ENCODE measurements around the gene ST3GAL3. TPM values are rescaled to one million over a fixed set of nuclear protein-coding genes. Genes with fewer than 3 reads are reported as not detected.
A peak's percentile ranks its signal among the peaks of the same experiment; 100 is the strongest.

Gene ST3GAL3
- total RNA-seq, 1 experiment from 2014 or later: 26.8 TPM

DNA sequence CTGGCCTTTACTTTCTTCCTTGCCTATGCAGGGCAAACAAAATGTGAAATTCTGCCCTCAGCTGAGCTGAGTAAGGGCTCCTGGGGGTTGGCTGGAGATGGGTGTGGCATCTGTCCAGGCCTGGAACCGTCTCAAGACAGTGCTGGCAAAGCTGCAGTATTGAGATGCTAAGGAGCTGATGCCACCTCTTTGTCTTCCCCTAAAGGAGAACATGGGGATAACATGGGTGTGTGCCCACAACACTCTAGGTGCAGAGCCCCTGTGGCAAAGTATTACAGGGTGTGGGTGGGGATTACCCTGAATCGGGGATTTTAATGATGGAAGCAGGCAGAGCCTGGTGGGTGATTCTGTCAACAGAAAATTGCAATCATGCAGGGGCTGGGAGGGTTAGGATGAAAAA lies 2.5 kb upstream of the ST3GAL3 start:
- TF ChIP-seq, protein P1, sequence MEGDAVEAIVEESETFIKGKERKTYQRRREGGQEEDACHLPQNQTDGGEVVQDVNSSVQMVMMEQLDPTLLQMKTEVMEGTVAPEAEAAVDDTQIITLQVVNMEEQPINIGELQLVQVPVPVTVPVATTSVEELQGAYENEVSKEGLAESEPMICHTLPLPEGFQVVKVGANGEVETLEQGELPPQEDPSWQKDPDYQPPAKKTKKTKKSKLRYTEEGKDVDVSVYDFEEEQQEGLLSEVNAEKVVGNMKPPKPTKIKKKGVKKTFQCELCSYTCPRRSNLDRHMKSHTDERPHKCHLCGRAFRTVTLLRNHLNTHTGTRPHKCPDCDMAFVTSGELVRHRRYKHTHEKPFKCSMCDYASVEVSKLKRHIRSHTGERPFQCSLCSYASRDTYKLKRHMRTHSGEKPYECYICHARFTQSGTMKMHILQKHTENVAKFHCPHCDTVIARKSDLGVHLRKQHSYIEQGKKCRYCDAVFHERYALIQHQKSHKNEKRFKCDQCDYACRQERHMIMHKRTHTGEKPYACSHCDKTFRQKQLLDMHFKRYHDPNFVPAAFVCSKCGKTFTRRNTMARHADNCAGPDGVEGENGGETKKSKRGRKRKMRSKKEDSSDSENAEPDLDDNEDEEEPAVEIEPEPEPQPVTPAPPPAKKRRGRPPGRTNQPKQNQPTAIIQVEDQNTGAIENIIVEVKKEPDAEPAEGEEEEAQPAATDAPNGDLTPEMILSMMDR (conservative IDR thresholded peaks at IDR 0.05; ENCODE audit: low read depth, low read length): peak; percentile 40
- TF ChIP-seq EZH2 (IDR thresholded peaks at IDR 0.05; ENCODE audit: borderline replicate concordance, low read depth, low read length, poor library complexity, severe bottlenecking): no peak
- Histone ChIP-seq H3K4me1 (ENCODE audit: insufficient read depth, low read length, poor library complexity, severe bottlenecking) (peaks cover 19% of the 10 kb centered on the region), H3K4me3 (ENCODE audit: low read depth, low read length, poor library complexity, severe bottlenecking) (no peak overlapping the region), H3K36me3 (ENCODE audit: insufficient read depth, low read length, poor library complexity, severe bottlenecking) (peaks cover 50% of the 10 kb centered on the region), H3K27ac (ENCODE audit: low read depth, low read length, poor library complexity, severe bottlenecking) (no peak overlapping the region), H3K9me3 (ENCODE audit: low read depth, low read length, poor library complexity, severe bottlenecking) (no peaks in the 10 kb centered on the region), H3K27me3 (replicated peaks; ENCODE audit: insufficient read depth, low read depth, low read length, poor library complexity) (no peaks in the 10 kb centered on the region)
- CTCF ChIA-PET: no interaction called here
- no TSS peak for BruUV-seq (replicated peaks)
- peak; percentile 67 for DNase-seq (ENCODE audit: low spot score)
- intact Hi-C loops (cut with micrococcal nuclease; ENCODE audit: unreplicated experiment): no loop called here
- POLR2A ChIA-PET (ENCODE audit: low non-redundant PET): no interaction called here

DNA sequence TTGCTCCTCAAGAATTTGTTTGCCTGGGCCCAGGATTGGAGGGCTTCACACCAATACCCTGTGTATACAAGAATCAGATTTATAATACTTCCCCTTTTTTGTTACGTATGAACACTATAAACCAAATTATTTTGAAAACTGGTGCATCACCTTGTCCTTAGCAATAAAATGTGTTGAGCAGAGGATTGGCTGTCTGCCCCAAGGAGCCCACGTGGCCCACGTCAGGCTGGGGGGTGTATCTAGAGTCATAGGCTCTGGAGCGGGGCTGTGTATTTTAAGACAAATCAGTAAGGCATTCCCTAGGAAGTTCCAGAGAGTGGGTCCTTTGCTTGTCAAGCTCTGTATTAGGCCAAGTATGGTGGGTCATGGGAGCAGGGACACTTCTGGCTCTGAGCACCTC lies 2.0 kb upstream of the ST3GAL3 start:
- no peaks in the 10 kb centered on the region for H3K9me3 ChIP-seq (ENCODE audit: low read depth, low read length, poor library complexity, severe bottlenecking)
- no TSS peak for BruUV-seq (replicated peaks)
- intact Hi-C loops (cut with micrococcal nuclease; ENCODE audit: unreplicated experiment): no loop called here
- DNase-seq (ENCODE audit: low spot score): no peak
- ChIA-PET CTCF (interaction anchor here (1.6 kb wide), 1 partner anchor 229 kb away, joined by 5 read pairs; no protein-coding TSS in a partner anchor), POLR2A (ENCODE audit: low non-redundant PET) (no interaction called here)
- no peak overlapping the region for H3K27ac ChIP-seq (ENCODE audit: low read depth, low read length, poor library complexity, severe bottlenecking)
- peaks cover 45% of the 10 kb centered on the region for H3K36me3 ChIP-seq (ENCODE audit: insufficient read depth, low read length, poor library complexity, severe bottlenecking)
- H3K4me1 ChIP-seq (ENCODE audit: insufficient read depth, low read length, poor library complexity, severe bottlenecking): peaks cover 19% of the 10 kb centered on the region
- no peak for TF ChIP-seq EZH2 (IDR thresholded peaks at IDR 0.05; ENCODE audit: borderline replicate concordance, low read depth, low read length, poor library complexity, severe bottlenecking)
- TF ChIP-seq, protein P1 (conservative IDR thresholded peaks at IDR 0.05; ENCODE audit: low read depth, low read length): no peak
- H3K27me3 ChIP-seq (replicated peaks; ENCODE audit: insufficient read depth, low read depth, low read length, poor library complexity): no peaks in the 10 kb centered on the region
- no peak overlapping the region for H3K4me3 ChIP-seq (ENCODE audit: low read depth, low read length, poor library complexity, severe bottlenecking)

DNA sequence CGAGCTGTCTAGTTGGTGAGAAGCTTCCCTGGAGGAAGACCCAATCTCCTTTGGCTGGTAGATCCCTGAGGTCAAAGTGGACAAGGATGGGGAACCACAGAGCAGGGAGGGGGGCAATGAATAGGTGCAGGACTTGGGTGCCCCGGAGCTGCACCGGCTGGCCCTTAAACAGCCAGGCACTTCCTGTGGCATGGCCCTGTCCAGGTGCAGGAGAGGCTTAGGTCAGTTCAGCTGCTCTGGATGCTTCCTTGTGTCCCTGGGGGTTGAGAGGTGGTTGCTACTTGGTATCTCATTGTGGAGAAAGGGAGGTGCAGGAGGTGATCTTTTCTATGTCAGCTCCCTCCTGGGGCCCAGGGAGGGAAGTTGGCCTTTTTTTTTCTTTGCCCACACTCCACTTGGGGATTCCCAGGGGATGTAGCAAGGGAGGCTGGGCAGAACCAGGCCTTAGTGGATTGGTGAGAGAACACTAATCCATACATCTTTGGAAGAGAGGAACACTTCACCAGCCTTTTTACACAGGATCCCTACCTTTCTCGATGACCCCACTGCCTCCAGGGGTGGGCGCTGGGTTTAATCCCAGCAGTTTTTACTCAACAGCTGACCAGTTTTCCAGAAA lies 1.2 kb upstream of the ST3GAL3 start:
- peak overlapping the region; percentile 94 for H3K27ac ChIP-seq (ENCODE audit: low read depth, low read length, poor library complexity, severe bottlenecking)
- CTCF ChIA-PET: interaction anchor here (0.6 to 1.6 kb wide), 3 partner anchors 16 to 229 kb away, joined by 3 to 5 read pairs (median 3); no protein-coding TSS in a partner anchor
- no peak for TF ChIP-seq EZH2 (IDR thresholded peaks at IDR 0.05; ENCODE audit: borderline replicate concordance, low read depth, low read length, poor library complexity, severe bottlenecking)
- TF ChIP-seq, protein P1 (conservative IDR thresholded peaks at IDR 0.05; ENCODE audit: low read depth, low read length): no peak
- H3K4me3 ChIP-seq (ENCODE audit: low read depth, low read length, poor library complexity, severe bottlenecking): peak overlapping the region; percentile 98
- intact Hi-C loops (cut with micrococcal nuclease; ENCODE audit: unreplicated experiment): no loop called here
- peaks cover 19% of the 10 kb centered on the region for H3K4me1 ChIP-seq (ENCODE audit: insufficient read depth, low read length, poor library complexity, severe bottlenecking)
- H3K9me3 ChIP-seq (ENCODE audit: low read depth, low read length, poor library complexity, severe bottlenecking): no peaks in the 10 kb centered on the region
- H3K27me3 ChIP-seq (replicated peaks; ENCODE audit: insufficient read depth, low read depth, low read length, poor library complexity): no peaks in the 10 kb centered on the region
- no TSS peak for BruUV-seq (replicated peaks)
- peak; percentile 30 for DNase-seq (ENCODE audit: low spot score)
- POLR2A ChIA-PET (ENCODE audit: low non-redundant PET): no interaction called here
- H3K36me3 ChIP-seq (ENCODE audit: insufficient read depth, low read length, poor library complexity, severe bottlenecking): peaks cover 39% of the 10 kb centered on the region

Measured in A673 (cell line).